ENCODE data around the gene PPARGC1A. TPM values are rescaled to one million over a fixed set of nuclear protein-coding genes. Genes with fewer than 3 reads are reported as not detected.

The PPARGC1A gene
- total RNA-seq, 1 experiment from 2014 or later: 0.12 TPM

DNA sequence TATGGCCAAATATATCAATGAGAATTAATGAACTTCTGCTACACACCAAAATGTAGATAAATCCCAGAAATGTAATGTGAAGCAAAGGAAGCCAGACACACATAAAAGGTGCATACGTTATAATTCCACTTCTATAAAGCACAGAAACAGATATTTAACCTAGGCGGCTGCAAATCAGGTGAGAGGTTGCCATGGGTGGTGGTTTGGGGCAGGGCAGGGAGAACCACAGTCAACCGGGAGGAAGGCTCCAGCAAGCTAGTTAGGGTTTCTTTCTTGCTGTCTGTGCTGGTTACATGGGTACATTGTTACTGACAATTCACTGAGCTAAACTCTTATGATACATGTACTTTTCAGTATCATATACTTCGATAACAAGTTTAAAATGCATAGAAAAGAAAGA is 9.7 kb upstream of the PPARGC1A start:
- no peaks in the 10 kb centered on the region for H3K4me1 Mint-ChIP-seq (ENCODE audit: insufficient read depth, unreplicated experiment)
- no peaks in the 10 kb centered on the region for H3K36me3 Mint-ChIP-seq (ENCODE audit: insufficient read depth, unreplicated experiment)
- no peak overlapping the region for H3K27ac Mint-ChIP-seq (ENCODE audit: low read depth, unreplicated experiment)
- no peaks in the 10 kb centered on the region for H3K9me3 Mint-ChIP-seq (ENCODE audit: unreplicated experiment)
- DNase-seq (ENCODE audit: unreplicated experiment): no peak
- TF ChIP-seq CTCF (IDR thresholded peaks at IDR 0.05; ENCODE audit: unreplicated experiment): no peak
- no peak overlapping the region for H3K4me3 Mint-ChIP-seq (ENCODE audit: unreplicated experiment)
- CTCF ChIA-PET: interaction anchor here (0.5 to 1.1 kb wide), 2 partner anchors 311 to 519 kb away, joined by 3 read pairs; no protein-coding TSS in a partner anchor
- H3K27me3 Mint-ChIP-seq (ENCODE audit: insufficient read depth, unreplicated experiment): no peaks in the 10 kb centered on the region
- POLR2A ChIA-PET: interaction anchor here (1.0 to 2.0 kb wide), 2 partner anchors 9 to 10 kb away, joined by 4 to 8 read pairs; partner anchors contain the start of gene PPARGC1A
- no TSS peak for BruUV-seq (replicated peaks)
- intact Hi-C loops (cut with micrococcal nuclease): no loop called here

DNA sequence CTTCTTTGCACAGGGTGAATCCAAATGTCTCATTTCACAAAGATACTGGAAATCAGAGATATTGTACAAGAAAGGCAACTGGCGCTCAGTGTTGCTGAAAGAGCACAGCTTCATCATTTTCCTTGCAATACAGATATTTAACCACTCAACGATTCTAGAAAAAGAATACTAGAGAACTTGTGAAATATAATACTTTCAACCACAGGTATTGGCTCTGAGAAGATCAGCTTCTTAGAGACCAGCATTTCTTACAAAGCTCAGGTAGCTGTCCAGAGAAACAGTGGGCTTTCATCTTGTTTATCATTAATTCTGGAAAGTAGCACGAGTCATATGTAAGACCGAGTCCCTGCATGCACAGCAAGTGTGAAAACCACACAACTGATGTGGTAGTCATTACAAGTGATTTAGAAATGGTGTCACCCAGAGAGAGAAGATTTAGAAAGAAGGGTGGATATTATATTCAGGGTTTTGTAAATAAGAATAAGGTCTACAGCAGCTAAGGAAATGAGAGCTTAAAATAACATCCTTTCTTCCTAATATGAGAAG is 7.8 kb upstream of the PPARGC1A start:
- ChIA-PET CTCF (no interaction called here), POLR2A (interaction anchor here (0.7 kb wide), 1 partner anchor 662 kb away, joined by 3 read pairs; no protein-coding TSS in a partner anchor)
- no peak for DNase-seq (ENCODE audit: unreplicated experiment)
- TF ChIP-seq CTCF (IDR thresholded peaks at IDR 0.05; ENCODE audit: unreplicated experiment): no peak
- Mint-ChIP-seq H3K36me3 (ENCODE audit: insufficient read depth, unreplicated experiment) (no peaks in the 10 kb centered on the region), H3K9me3 (ENCODE audit: unreplicated experiment) (no peaks in the 10 kb centered on the region), H3K27me3 (ENCODE audit: insufficient read depth, unreplicated experiment) (no peaks in the 10 kb centered on the region), H3K27ac (ENCODE audit: low read depth, unreplicated experiment) (no peak overlapping the region), H3K4me3 (ENCODE audit: unreplicated experiment) (no peak overlapping the region), H3K4me1 (ENCODE audit: insufficient read depth, unreplicated experiment) (no peaks in the 10 kb centered on the region)
- no TSS peak for BruUV-seq (replicated peaks)
- intact Hi-C loops (cut with micrococcal nuclease): no loop called here

DNA sequence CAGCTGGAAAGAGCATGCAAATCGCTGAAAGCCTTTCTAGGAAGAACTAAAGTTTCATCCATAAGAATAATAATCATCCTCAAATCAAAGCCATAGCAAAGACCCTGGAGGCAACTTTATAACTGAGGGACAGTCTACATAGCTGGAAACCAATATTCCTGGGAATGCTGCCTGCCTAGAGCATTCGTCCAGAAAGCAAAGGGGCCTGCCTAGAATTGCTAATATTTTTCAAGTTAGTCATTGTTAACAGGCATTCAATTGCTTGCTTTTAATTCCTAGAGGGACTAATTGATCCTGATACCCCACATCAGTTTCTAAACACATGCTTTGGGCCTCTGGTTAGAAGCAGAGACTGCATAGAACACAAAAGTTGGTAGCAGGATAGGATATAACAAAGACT is 4.2 kb upstream of the PPARGC1A start:
- DNase-seq (ENCODE audit: unreplicated experiment): no peak
- Mint-ChIP-seq H3K27me3 (ENCODE audit: insufficient read depth, unreplicated experiment) (no peaks in the 10 kb centered on the region), H3K9me3 (ENCODE audit: unreplicated experiment) (no peaks in the 10 kb centered on the region), H3K4me3 (ENCODE audit: unreplicated experiment) (no peak overlapping the region), H3K27ac (ENCODE audit: low read depth, unreplicated experiment) (no peak overlapping the region), H3K4me1 (ENCODE audit: insufficient read depth, unreplicated experiment) (peaks cover 18% of the 10 kb centered on the region), H3K36me3 (ENCODE audit: insufficient read depth, unreplicated experiment) (peaks cover 8% of the 10 kb centered on the region)
- POLR2A ChIA-PET: interaction anchor here (1.1 kb wide), 1 partner anchor 260 kb away, joined by 3 read pairs; no protein-coding TSS in a partner anchor
- BruUV-seq (replicated peaks): no TSS peak
- intact Hi-C loops (cut with micrococcal nuclease): no loop called here
- no peak for TF ChIP-seq CTCF (IDR thresholded peaks at IDR 0.05; ENCODE audit: unreplicated experiment)
- CTCF ChIA-PET: no interaction called here

GRCh38 chr4:23891064-23891421 is 1.2 kb upstream of the PPARGC1A start:
- intact Hi-C loops (cut with micrococcal nuclease): no loop called here
- CTCF ChIA-PET: interaction anchor here (0.7 to 1.5 kb wide), 3 partner anchors 11 to 1171 kb away, joined by 3 to 11 read pairs (median 4); no protein-coding TSS in a partner anchor
- POLR2A ChIA-PET: interaction anchor here (0.9 to 1.5 kb wide), 7 partner anchors 9 to 319 kb away, joined by 3 to 7 read pairs (median 4); no protein-coding TSS in a partner anchor
- H3K4me3 Mint-ChIP-seq (ENCODE audit: unreplicated experiment): peak overlapping the region; percentile 71
- H3K27ac Mint-ChIP-seq (ENCODE audit: low read depth, unreplicated experiment): no peak overlapping the region
- H3K4me1 Mint-ChIP-seq (ENCODE audit: insufficient read depth, unreplicated experiment): peaks cover 27% of the 10 kb centered on the region
- no TSS peak for BruUV-seq (replicated peaks)
- H3K36me3 Mint-ChIP-seq (ENCODE audit: insufficient read depth, unreplicated experiment): peaks cover 8% of the 10 kb centered on the region
- H3K9me3 Mint-ChIP-seq (ENCODE audit: unreplicated experiment): no peaks in the 10 kb centered on the region
- no peak for DNase-seq (ENCODE audit: unreplicated experiment)
- no peaks in the 10 kb centered on the region for H3K27me3 Mint-ChIP-seq (ENCODE audit: insufficient read depth, unreplicated experiment)
- no peak for TF ChIP-seq CTCF (IDR thresholded peaks at IDR 0.05; ENCODE audit: unreplicated experiment)
